ENCODE measurements around the gene SMAD5. TPM values are rescaled to one million over a fixed set of nuclear protein-coding genes. Genes with fewer than 3 reads are reported as not detected.

SMAD5 gene
- total RNA-seq, 1 donor from 2014 or later: 52.7 TPM

- DNase-seq (no peak), ATAC-seq (no peak)
- intact Hi-C loops (cut with DNase I): no loop called here
- Histone ChIP-seq H3K9me3 (no peaks in the 10 kb centered on the region), H3K27ac (no peak overlapping the region), H3K4me3 (no peak overlapping the region), H3K4me1 (peaks cover 10% of the 10 kb centered on the region), H3K27me3 (no peaks in the 10 kb centered on the region), H3K36me3 (no peaks in the 10 kb centered on the region)
- TF ChIP-seq, protein P1, sequence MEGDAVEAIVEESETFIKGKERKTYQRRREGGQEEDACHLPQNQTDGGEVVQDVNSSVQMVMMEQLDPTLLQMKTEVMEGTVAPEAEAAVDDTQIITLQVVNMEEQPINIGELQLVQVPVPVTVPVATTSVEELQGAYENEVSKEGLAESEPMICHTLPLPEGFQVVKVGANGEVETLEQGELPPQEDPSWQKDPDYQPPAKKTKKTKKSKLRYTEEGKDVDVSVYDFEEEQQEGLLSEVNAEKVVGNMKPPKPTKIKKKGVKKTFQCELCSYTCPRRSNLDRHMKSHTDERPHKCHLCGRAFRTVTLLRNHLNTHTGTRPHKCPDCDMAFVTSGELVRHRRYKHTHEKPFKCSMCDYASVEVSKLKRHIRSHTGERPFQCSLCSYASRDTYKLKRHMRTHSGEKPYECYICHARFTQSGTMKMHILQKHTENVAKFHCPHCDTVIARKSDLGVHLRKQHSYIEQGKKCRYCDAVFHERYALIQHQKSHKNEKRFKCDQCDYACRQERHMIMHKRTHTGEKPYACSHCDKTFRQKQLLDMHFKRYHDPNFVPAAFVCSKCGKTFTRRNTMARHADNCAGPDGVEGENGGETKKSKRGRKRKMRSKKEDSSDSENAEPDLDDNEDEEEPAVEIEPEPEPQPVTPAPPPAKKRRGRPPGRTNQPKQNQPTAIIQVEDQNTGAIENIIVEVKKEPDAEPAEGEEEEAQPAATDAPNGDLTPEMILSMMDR (IDR thresholded peaks at IDR 0.05): no peak
These were observed 23.9 kb upstream of the SMAD5 start for GRCh38 chr5:136108766-136109165.

GRCh38 chr5:136109453-136110135, 23.1 kb upstream of the SMAD5 start:
- H3K9me3 ChIP-seq: no peaks in the 10 kb centered on the region
- no peaks in the 10 kb centered on the region for H3K27me3 ChIP-seq
- TF ChIP-seq, protein P1 (IDR thresholded peaks at IDR 0.05): no peak
- no peaks in the 10 kb centered on the region for H3K36me3 ChIP-seq
- H3K4me3 ChIP-seq: no peak overlapping the region
- H3K4me1 ChIP-seq: peaks cover 3% of the 10 kb centered on the region
- no peak overlapping the region for H3K27ac ChIP-seq
- intact Hi-C loops (cut with DNase I): no loop called here
- DNase-seq (no peak), ATAC-seq (no peak)

DNA sequence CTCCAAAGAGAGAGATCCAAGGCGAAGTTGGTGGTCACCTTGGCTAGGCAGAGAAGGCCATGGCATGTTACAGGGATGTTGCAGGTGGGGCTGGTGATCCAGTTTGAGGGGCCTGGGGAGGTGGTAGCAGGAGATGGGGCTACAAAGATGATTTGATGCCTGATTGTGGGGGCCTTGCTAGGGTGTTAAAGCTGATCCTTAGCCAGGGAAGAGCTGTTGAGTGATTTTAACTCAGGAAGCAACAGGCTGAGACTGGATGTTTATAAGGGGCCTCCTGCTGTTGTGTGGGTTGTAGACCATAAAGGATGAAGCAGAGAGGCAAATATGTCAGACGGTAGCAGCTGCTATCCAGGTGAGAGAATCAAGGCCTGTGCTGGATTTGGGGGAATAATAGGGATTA, 19.0 kb upstream of the SMAD5 start:
- DNase-seq (no peak), ATAC-seq (no peak)
- TF ChIP-seq, protein P1 (IDR thresholded peaks at IDR 0.05): no peak
- Histone ChIP-seq H3K9me3 (no peaks in the 10 kb centered on the region), H3K27me3 (no peaks in the 10 kb centered on the region), H3K27ac (no peak overlapping the region), H3K4me1 (no peaks in the 10 kb centered on the region), H3K4me3 (no peak overlapping the region), H3K36me3 (no peaks in the 10 kb centered on the region)
- intact Hi-C loops (cut with DNase I): no loop called here

DNA sequence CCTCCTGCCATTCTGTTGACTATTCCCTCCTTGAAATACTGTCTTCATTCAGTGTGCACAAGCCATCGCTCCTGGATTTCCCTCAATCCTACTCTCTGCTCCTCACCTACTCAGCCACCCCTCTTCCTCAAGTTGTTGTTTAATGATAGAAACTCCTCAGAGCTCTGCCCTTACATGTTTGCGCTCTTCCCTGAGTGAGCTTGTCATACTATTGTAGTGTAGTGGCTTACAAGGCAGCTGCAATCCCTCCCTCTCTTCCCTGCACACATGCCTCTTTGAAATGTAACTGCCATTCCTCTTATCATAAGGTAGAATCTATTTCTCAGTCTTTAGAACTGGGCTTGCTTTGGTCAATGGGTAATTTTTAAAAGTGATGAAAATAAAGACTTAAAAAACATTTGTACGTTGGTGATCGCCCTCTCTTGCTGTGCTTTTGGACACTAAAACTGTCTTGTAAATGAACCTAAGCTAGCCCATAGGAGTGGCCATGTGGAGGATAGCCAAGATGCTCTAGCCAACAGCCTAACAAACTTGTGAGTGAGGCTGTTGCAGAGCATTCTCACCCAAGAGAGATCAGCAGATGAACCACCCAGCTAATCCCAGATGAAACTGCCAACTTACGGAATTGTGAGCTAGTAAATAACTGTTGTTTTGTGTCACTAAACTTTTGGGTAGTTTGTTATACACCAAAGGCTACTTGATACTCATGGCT, 18.1 kb upstream of the SMAD5 start:
- no peaks in the 10 kb centered on the region for H3K9me3 ChIP-seq
- TF ChIP-seq, protein P1 (IDR thresholded peaks at IDR 0.05): no peak
- no peak overlapping the region for H3K4me3 ChIP-seq
- no peaks in the 10 kb centered on the region for H3K36me3 ChIP-seq
- ATAC-seq: no peak
- H3K27ac ChIP-seq: no peak overlapping the region
- no peak for DNase-seq
- no peaks in the 10 kb centered on the region for H3K27me3 ChIP-seq
- H3K4me1 ChIP-seq: no peaks in the 10 kb centered on the region
- intact Hi-C loops (cut with DNase I): no loop called here

DNA sequence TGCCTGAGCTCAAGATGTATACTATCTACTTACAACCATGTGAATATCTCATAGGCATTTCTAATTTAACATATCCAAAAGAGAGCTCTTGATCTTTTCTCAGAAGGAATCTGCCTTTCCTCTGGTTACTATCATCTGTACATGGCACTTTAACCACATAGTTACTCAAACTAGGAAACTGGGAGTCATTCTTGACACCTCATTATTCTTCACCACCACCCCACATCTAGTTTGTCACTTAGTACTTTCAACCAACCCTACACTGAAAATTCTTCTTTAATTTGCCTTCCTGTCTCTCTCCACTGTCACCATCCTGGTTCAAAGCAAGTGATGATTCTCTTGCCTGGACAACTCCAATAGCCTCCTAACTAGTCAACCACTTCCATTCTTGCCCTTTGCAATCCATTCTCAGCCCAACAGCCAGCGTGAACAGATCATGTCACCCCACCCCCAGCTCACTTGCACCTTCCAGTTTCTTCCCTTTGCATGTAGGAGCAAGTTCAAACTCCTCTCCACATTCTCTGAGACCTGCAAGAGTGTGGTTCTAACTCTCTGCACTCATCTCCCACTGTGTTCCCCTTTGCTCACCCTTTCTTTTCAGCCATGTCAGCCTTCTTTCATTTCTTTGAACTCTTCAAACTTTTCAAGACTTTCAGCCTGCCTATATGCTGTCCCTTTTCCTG, 17.3 kb upstream of the SMAD5 start:
- no peak for DNase-seq
- no peak overlapping the region for H3K27ac ChIP-seq
- H3K36me3 ChIP-seq: no peaks in the 10 kb centered on the region
- no peaks in the 10 kb centered on the region for H3K4me1 ChIP-seq
- H3K4me3 ChIP-seq: no peak overlapping the region
- intact Hi-C loops (cut with DNase I): no loop called here
- TF ChIP-seq, protein P1 (IDR thresholded peaks at IDR 0.05): no peak
- H3K27me3 ChIP-seq: no peaks in the 10 kb centered on the region
- no peaks in the 10 kb centered on the region for H3K9me3 ChIP-seq
- ATAC-seq: no peak

Measured in upper lobe of right lung (tissue), 1 donor.